ENCODE data around the gene CPNE8.

DNA sequence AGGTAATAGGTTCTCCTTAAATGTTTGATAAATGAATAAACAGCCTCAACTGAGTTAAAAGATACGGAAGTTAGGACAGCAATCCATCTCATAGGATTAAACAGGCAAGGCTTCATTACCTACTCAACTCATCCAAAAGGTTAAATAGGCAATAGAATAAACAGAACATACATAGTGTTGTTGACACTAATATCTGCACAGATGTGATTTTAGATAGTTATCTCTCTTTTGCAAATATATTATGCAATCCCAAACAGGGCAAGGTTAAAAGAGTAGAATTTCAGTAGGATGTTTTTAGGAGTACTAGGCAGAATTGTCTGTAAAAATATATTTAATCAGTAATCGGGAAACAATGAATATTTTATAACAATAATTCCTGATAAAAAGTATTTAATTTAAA is 276.3 kb downstream of the CPNE8 start:
- TF ChIP-seq, protein P1, sequence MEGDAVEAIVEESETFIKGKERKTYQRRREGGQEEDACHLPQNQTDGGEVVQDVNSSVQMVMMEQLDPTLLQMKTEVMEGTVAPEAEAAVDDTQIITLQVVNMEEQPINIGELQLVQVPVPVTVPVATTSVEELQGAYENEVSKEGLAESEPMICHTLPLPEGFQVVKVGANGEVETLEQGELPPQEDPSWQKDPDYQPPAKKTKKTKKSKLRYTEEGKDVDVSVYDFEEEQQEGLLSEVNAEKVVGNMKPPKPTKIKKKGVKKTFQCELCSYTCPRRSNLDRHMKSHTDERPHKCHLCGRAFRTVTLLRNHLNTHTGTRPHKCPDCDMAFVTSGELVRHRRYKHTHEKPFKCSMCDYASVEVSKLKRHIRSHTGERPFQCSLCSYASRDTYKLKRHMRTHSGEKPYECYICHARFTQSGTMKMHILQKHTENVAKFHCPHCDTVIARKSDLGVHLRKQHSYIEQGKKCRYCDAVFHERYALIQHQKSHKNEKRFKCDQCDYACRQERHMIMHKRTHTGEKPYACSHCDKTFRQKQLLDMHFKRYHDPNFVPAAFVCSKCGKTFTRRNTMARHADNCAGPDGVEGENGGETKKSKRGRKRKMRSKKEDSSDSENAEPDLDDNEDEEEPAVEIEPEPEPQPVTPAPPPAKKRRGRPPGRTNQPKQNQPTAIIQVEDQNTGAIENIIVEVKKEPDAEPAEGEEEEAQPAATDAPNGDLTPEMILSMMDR (IDR thresholded peaks at IDR 0.05; ENCODE audit: borderline replicate concordance, extremely low read depth, low read length, poor library complexity, severe bottlenecking): no peak
- TF ChIP-seq EZH2 (IDR thresholded peaks at IDR 0.05; ENCODE audit: borderline replicate concordance, low read depth, low read length, severe bottlenecking): no peak

Data from DND-41 (cell line).